K562 (cell line): Measurements from ENCODE around the gene SNX9. TPM values are rescaled to one million over a fixed set of nuclear protein-coding genes. Genes with fewer than 3 reads are reported as not detected.

Source experiments
- CBX1 ChIP-seq: sonication (generic); IDR thresholded peaks from 2 replicates; pipeline ENCODE4 v1.6.1; 2016; ENCODE audit warnings: antibody characterized with exemption, low read depth, mild to moderate bottlenecking
- CC2D1A ChIP-seq: fragments of 450-650 bp; IDR thresholded peaks from 2 replicates; pipeline ENCODE4 v1.6.1; 2017; ENCODE audit warnings: mild to moderate bottlenecking
- CTCF ChIP-seq, 3 experiments: IDR thresholded peaks in 2 of 3; conservative IDR thresholded peaks in 1 of 3; 2 replicates each; pipeline ENCODE4 v1.5.1; 2011 to 2012; ENCODE audit warnings: low read length in 3 of 3, mild to moderate bottlenecking in 3 of 3, control low read depth in 2 of 3, improper control_type of control experiment in 1 of 3, inconsistent platforms in 1 of 3, low read depth in 1 of 3, mixed read lengths in 1 of 3, moderate library complexity in 1 of 3; ENCODE audit not compliant: insufficient read depth in 2 of 3
- ERF ChIP-seq: fragments of 450-650 bp; formaldehyde crosslinking; IDR thresholded peaks from 2 replicates; pipeline ENCODE4 v1.4.0; 2020; ENCODE audit warnings: mild to moderate bottlenecking, mixed read lengths
- GTF2A2 ChIP-seq: IDR thresholded peaks from 2 replicates; pipeline ENCODE4 v1.6.1; 2016; ENCODE audit warnings: mild to moderate bottlenecking, missing genetic modification characterization, missing compliant biosample characterization
- PHF20 ChIP-seq: fragments of 450-650 bp; IDR thresholded peaks from 2 replicates; pipeline ENCODE4 v1.6.1; 2018; ENCODE audit not compliant: partially characterized antibody
- RBM22 ChIP-seq: fragments of 200-400 bp; formaldehyde crosslinking; IDR thresholded peaks from 2 replicates; pipeline ENCODE4 v1.6.1; 2018; ENCODE audit warnings: low read length, low read depth; ENCODE audit not compliant: poor library complexity, severe bottlenecking
- SMARCA5 ChIP-seq: fragments of 450-650 bp; IDR thresholded peaks from 2 replicates; pipeline ENCODE4 v1.6.1; 2016
- SOX6 ChIP-seq: fragments of 450-650 bp; IDR thresholded peaks from 2 replicates; pipeline ENCODE4 v1.6.1; 2014; ENCODE audit warnings: mild to moderate bottlenecking
- STAT6 ChIP-seq: sonication (generic); formaldehyde crosslinking; IDR thresholded peaks from 2 replicates; pipeline ENCODE4 v1.8.1; 2023; ENCODE audit warnings: mild to moderate bottlenecking, missing genetic modification reagents
- XRCC5 ChIP-seq: fragments of 200-400 bp; formaldehyde crosslinking; IDR thresholded peaks from 2 replicates; pipeline ENCODE4 v1.6.1; 2017; ENCODE audit warnings: low read depth, mild to moderate bottlenecking, low read length
- ZBTB40 ChIP-seq, 2 experiments: fragments of 450-650 bp in 1 of 2; sonication (generic) in 1 of 2; formaldehyde crosslinking in 1 of 2; IDR thresholded peaks; 2 replicates each; pipeline versions ENCODE4 v1.7.1 to v1.9.0; 2016 to 2022; ENCODE audit warnings: inconsistent platforms in 1 of 2, mild to moderate bottlenecking in 1 of 2, missing genetic modification reagents in 1 of 2
- ZNF316 ChIP-seq: fragments of 450-650 bp; IDR thresholded peaks from 2 replicates; pipeline ENCODE4 v1.6.1; 2016
- polyA plus RNA-seq, 8 experiments: library from polyadenylated mRNA; depleted of rRNA in 4 of 8; stranded (reverse) in 5 of 8; unstranded in 3 of 8; fragments of >200 nt; fragmentation: Nextera tagmentation in 2 of 8; fragmentation: Illumina TruSeq in 1 of 8; extraction: Ambion mirVana in 2 of 8; extraction: Trizol in 1 of 8; gene quantifications; 2 replicates each; pipeline versions ENCODE4 v1.2.1 to v1.2.3, GENCODE V29; 2011 to 2014; ENCODE audit warnings: inconsistent platforms in 1 of 8, missing spikeins in 1 of 8
- total RNA-seq, 7 experiments: library from RNA; depleted of rRNA in 6 of 7; stranded (reverse); fragments of >200 nt in 6 of 7; fragmentation: Illumina TruSeq in 2 of 7; extraction: Trizol in 2 of 7; gene quantifications; 2 replicates each; pipeline versions ENCODE4 v1.2.1 to v1.2.3, GENCODE V29; 2011 to 2021; ENCODE audit warnings: low replicate concordance in 1 of 7

SNX9 gene
- total and polyA plus RNA-seq, 9 of the 15 experiments (the other 6 are each of a cell fraction or from before 2014, with no cell fraction given) = 6.0 to 81.7 (median 57.1) TPM

- TF ChIP-seq ZBTB40 (IDR thresholded peaks at IDR 0.05) (no peak), ZBTB40 (CRISPR knock-in tag; IDR thresholded peaks at IDR 0.05) (no peak), CTCF (IDR thresholded peaks at IDR 0.05 in 2 of 3, conservative IDR thresholded peaks at IDR 0.05 in 1 of 3; ENCODE audit: insufficient read depth in 2 of 3, low read depth in 1 of 3, low read length in 3 of 3) (peak; percentile 37 to 42 (median 42); a peak in 5 of 6 replicates), ERF (CRISPR knock-in tag) (no peak), STAT6 (CRISPR knock-in tag) (no peak), XRCC5 (peak; percentile 75; the same call in 1 of the 2 replicates), SMARCA5 (peak; percentile 96), CC2D1A (peak; percentile 23; the same call in 1 of the 2 replicates), PHF20 (peak; percentile 48), RBM22 (no peak), GTF2A2 (0 out of 2 replicates have a peak, but pooled peaks have one; percentile 22), CBX1 (peak; percentile 92; the same call in 1 of the 2 replicates), ZNF316 (0 out of 2 replicates have a peak, but pooled peaks have one; percentile 12), SOX6 (no peak)
These were observed 159.7 kb downstream of the SNX9 start (continued) for GRCh38 chr6:157982563-157983405.
